SK-N-SH (cell line): ENCODE results near the gene MICAL2.

ENCODE experiments used
- CHD2 ChIP-seq: fragments of 150-350 bp; IDR thresholded peaks from 2 replicates; pipeline ENCODE4 v1.6.1; 2018; ENCODE audit warnings: low read length; ENCODE audit not compliant: partially characterized antibody
- EP300 ChIP-seq, 2 experiments: IDR thresholded peaks; 2 replicates each; pipeline versions ENCODE4 v1.4.0 to v1.6.1; 2012; ENCODE audit warnings: borderline replicate concordance in 1 of 2, low read depth in 1 of 2, low read length in 1 of 2
- EZH2phosphoT487 ChIP-seq: fragments of 200-600 bp; sonication (generic); IDR thresholded peaks from 2 replicates; pipeline ENCODE4 v1.6.1; 2017; ENCODE audit warnings: low read depth, mixed run types, mild to moderate bottlenecking, antibody characterized with exemption, moderate library complexity, borderline replicate concordance
- GABPA ChIP-seq: IDR thresholded peaks from 2 replicates; pipeline ENCODE4 v1.4.0; 2012; ENCODE audit warnings: low read depth, mild to moderate bottlenecking
- GATA2 ChIP-seq: sonication (generic); formaldehyde crosslinking; IDR thresholded peaks from 2 replicates; pipeline ENCODE4 v1.5.0; 2020; ENCODE audit warnings: mild to moderate bottlenecking, missing genetic modification reagents
- MAX ChIP-seq: IDR thresholded peaks from 2 replicates; pipeline ENCODE4 v1.4.0; 2012; ENCODE audit warnings: low read depth
- POLR2AphosphoS5 ChIP-seq: IDR thresholded peaks from 2 replicates; pipeline ENCODE4 v1.6.1; 2012; ENCODE audit warnings: low read depth, low read length
- RXRA ChIP-seq: IDR thresholded peaks from 2 replicates; pipeline ENCODE4 v1.4.0; 2012; ENCODE audit warnings: low read depth, mild to moderate bottlenecking, borderline replicate concordance
- SIN3A ChIP-seq: IDR thresholded peaks from 2 replicates; pipeline ENCODE4 v1.6.1; 2012; ENCODE audit warnings: low read depth, mild to moderate bottlenecking, low read length, moderate library complexity, borderline replicate concordance
- TAF1 ChIP-seq: IDR thresholded peaks from 2 replicates; pipeline ENCODE4 v1.6.1; 2012; ENCODE audit warnings: low read depth, mild to moderate bottlenecking, low read length, moderate library complexity, borderline replicate concordance
- TEAD4 ChIP-seq: IDR thresholded peaks from 2 replicates; pipeline ENCODE4 v1.4.0; 2012; ENCODE audit warnings: mild to moderate bottlenecking, borderline replicate concordance; ENCODE audit not compliant: insufficient read depth
- ZBTB33 ChIP-seq: IDR thresholded peaks from 2 replicates; pipeline ENCODE4 v1.4.0; 2012; ENCODE audit warnings: low read depth, borderline replicate concordance
- TF ChIP-seq, protein P1 (sequence below): fragments of 200-600 bp; sonication (generic); IDR thresholded peaks from 2 replicates; pipeline ENCODE4 v1.6.1; 2017; ENCODE audit warnings: antibody characterized with exemption, mild to moderate bottlenecking, moderate library complexity
- TF ChIP-seq, protein P2 (sequence below): IDR thresholded peaks from 2 replicates; pipeline ENCODE4 v1.6.1; 2012; ENCODE audit warnings: mild to moderate bottlenecking, low read depth, low read length, moderate library complexity

GRCh38 chr11:12234221-12234620 lies 123.8 kb downstream of the MICAL2 start:
- no peak for TF ChIP-seq EP300 (IDR thresholded peaks at IDR 0.05; ENCODE audit: borderline replicate concordance in 1 of 2, low read depth in 1 of 2, low read length in 1 of 2)
- no peak for TF ChIP-seq SIN3A
- TF ChIP-seq, protein P1, sequence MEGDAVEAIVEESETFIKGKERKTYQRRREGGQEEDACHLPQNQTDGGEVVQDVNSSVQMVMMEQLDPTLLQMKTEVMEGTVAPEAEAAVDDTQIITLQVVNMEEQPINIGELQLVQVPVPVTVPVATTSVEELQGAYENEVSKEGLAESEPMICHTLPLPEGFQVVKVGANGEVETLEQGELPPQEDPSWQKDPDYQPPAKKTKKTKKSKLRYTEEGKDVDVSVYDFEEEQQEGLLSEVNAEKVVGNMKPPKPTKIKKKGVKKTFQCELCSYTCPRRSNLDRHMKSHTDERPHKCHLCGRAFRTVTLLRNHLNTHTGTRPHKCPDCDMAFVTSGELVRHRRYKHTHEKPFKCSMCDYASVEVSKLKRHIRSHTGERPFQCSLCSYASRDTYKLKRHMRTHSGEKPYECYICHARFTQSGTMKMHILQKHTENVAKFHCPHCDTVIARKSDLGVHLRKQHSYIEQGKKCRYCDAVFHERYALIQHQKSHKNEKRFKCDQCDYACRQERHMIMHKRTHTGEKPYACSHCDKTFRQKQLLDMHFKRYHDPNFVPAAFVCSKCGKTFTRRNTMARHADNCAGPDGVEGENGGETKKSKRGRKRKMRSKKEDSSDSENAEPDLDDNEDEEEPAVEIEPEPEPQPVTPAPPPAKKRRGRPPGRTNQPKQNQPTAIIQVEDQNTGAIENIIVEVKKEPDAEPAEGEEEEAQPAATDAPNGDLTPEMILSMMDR, result no peak
- TF ChIP-seq, protein P2, sequence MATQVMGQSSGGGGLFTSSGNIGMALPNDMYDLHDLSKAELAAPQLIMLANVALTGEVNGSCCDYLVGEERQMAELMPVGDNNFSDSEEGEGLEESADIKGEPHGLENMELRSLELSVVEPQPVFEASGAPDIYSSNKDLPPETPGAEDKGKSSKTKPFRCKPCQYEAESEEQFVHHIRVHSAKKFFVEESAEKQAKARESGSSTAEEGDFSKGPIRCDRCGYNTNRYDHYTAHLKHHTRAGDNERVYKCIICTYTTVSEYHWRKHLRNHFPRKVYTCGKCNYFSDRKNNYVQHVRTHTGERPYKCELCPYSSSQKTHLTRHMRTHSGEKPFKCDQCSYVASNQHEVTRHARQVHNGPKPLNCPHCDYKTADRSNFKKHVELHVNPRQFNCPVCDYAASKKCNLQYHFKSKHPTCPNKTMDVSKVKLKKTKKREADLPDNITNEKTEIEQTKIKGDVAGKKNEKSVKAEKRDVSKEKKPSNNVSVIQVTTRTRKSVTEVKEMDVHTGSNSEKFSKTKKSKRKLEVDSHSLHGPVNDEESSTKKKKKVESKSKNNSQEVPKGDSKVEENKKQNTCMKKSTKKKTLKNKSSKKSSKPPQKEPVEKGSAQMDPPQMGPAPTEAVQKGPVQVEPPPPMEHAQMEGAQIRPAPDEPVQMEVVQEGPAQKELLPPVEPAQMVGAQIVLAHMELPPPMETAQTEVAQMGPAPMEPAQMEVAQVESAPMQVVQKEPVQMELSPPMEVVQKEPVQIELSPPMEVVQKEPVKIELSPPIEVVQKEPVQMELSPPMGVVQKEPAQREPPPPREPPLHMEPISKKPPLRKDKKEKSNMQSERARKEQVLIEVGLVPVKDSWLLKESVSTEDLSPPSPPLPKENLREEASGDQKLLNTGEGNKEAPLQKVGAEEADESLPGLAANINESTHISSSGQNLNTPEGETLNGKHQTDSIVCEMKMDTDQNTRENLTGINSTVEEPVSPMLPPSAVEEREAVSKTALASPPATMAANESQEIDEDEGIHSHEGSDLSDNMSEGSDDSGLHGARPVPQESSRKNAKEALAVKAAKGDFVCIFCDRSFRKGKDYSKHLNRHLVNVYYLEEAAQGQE, result no peak
- no peak for TF ChIP-seq TEAD4
- no peak for TF ChIP-seq GATA2 (CRISPR knock-in tag)
- no peak for TF ChIP-seq MAX
- TF ChIP-seq CHD2, result no peak
- no peak for TF ChIP-seq GABPA
- no peak for TF ChIP-seq TAF1
- no peak for TF ChIP-seq ZBTB33
- no peak for TF ChIP-seq POLR2AphosphoS5
- no peak for TF ChIP-seq EZH2phosphoT487
- no peak for TF ChIP-seq RXRA
